ENCODE measurements around the gene RNF31.
"Not testable (repeated sequence)": the region's sequence is repeated elsewhere in the genome, so short reads cannot be mapped to it uniquely, and the experiment has no call there.

Gene RNF31

DNA sequence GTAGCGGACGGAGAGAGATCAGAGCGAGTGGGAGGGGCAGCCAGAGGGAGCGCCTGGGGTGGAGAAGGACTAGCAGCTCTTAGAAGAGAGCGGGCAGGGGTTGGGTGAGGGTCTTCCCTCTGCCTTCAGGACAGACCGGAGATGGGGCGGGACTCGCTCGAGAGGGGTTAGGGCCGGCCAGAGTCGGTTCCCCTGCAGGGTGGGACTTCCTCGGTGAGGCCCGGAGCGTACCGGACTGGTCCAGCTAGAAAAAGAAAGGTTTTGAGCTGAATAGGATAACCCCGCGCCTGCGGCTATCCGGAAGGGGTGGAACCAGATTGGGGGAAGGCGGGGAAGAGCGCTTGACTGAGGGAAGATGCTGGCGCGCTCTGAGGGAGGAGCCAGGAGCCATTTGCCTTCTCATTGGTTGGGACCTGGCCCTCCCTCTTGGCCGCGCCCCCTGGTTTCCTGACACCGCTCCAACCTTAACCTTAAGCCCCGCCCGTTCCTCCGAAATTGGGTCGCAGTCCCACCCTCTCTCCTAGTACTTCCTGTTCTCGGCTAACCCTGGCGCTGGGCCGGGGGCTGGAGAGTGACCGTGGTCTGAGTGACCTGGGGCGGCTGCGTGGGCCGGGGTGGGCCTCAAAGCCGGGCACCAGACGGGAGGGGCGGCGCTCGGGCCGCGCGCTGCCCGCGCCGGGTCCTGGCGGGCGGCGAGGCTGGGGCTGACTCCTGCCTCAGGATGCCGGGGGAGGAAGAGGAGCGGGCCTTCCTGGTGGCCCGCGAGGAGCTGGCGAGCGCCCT lies at the start of gene RNF31:
Gene RNF31, plus strand, starts transcription at position 521 of the 783 bp plus-strand sequence. Its CDS starts 201 bp downstream, at position 722.
- DNase-seq, result peak; percentile 99

GRCh38 chr14:24098229-24098926 lies 48.9 kb upstream of the RNF31 start:
- no peak for DNase-seq

GRCh38 chr14:24098927-24099813 lies 48.1 kb upstream of the RNF31 start:
- DNase-seq, result no peak

GRCh38 chr14:24100197-24100981 lies 46.9 kb upstream of the RNF31 start:
- DNase-seq, result no peak

DNA sequence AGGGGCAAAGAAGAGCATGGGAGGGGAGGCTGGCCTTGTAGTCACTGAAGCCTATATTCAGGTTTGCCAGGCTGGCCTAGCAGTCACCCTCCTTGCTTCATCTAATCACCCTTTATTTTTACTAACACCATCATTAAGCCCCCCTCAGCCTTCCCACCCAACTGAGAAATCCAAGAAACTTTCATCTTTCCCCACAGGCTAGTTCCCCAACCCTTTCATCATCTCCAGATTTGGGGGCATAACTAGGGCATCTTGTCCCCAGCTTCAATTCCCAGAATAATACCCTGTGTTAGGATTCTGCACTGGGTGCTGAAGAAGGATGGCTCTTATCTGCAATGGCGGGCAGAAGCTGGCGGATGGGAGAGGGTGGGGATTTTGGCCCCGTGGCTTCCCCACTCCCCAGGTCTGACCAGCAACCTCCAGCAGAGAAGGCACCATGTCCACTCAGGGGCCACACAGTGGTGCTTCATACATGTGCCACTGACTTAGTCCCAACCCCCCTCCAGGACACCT lies 46.3 kb upstream of the RNF31 start:
- no peak for DNase-seq

DNA sequence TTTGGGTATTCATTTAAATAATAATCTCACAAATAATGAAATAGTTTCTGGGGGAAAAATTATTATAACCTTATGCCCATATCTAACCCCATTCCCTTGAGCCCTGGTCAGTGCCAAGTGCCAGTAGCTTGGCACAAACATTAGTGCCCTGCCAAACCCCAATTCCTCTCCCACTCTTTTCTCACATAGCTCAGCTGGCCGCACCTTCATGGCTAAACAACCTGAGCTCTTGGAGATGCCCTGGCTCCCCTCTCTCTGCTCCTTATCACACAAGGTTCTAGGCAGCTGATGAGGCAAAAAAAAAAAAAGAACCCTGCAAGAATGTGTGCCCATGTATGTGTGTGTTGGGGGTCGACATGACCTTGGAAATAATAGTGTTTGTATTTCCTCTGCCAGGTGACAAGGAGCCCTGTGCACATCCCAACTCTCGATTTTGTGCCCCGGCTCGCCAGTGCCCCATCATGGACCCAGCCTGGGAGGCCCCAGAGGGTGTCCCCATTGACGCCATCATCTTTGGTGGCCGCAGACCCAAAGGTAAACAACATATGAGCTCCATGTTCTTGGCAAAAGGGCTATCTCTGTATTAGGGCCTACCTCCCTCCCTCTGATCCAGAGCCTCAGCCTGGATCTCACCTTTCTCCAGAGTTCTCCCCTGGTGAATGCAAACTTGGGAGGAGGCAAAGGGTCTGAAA lies 44.8 kb upstream of the RNF31 start:
- no peak for DNase-seq

DNA sequence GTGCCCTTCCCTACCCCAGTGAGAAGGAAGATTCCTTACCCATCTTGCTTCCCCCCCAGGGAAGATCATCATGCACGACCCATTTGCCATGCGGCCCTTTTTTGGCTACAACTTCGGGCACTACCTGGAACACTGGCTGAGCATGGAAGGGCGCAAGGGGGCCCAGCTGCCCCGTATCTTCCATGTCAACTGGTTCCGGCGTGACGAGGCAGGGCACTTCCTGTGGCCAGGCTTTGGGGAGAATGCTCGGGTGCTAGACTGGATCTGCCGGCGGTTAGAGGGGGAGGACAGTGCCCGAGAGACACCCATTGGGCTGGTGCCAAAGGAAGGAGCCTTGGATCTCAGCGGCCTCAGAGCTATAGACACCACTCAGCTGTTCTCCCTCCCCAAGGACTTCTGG lies 43.8 kb upstream of the RNF31 start:
- DNase-seq, result no peak

DNA sequence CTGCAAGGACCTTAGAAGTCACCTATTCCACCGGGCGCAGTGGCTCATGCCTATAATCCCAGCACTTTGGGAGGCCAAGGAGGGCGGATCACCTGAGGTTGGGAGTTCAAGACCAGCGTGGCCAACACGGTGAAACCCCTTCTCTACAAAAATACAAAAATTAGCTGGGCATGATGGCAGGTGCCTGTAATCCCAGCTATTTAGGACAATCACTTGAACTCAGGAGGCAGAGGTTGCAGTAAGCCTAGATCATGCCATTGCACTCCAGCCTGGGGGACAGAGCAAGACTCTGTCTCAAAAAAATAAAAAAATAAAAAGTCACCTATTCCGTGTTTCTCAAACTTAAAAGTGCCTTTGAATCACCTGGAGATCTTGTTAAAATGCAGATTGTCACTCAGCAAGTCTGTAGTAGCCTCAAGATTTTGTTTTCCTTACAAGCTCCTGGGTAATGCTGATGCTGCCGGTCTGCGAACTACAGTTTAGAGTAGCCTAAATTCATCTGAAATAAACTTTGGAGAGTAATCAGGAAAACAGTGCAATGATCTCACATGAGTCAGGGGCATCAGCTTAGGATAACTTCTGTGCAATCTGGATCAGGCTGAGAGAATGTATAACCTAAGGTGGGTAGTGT lies 41.6 kb upstream of the RNF31 start:
- not testable (repeated sequence) for DNase-seq

DNA sequence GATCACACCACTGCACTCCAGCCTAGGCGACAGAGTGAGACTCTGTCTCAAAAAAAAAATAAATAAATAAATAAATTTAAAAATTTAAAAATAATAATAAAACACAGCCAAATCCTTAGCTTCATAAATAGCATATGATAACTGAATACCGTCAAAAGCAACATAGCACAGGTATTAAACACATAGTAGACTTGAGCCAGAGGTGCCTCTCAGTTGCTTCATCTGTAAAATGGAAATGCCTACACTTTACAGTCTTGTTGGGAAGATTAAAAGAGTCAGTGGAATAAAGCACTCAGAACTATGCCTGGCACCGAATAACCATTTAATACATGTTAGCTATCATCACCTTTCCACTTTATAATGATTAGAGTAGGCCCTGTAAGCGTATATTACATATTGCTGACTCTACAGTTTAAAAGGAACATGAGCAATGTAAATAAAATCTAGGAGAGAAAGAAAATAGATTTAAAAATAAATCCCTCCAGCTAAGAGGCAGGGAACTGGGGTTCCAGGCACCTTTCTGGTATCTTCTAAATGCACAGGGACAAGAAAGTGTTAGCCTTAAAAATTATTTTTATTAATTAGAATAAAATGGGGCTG lies 40.5 kb upstream of the RNF31 start:
- no peak for DNase-seq

DNA sequence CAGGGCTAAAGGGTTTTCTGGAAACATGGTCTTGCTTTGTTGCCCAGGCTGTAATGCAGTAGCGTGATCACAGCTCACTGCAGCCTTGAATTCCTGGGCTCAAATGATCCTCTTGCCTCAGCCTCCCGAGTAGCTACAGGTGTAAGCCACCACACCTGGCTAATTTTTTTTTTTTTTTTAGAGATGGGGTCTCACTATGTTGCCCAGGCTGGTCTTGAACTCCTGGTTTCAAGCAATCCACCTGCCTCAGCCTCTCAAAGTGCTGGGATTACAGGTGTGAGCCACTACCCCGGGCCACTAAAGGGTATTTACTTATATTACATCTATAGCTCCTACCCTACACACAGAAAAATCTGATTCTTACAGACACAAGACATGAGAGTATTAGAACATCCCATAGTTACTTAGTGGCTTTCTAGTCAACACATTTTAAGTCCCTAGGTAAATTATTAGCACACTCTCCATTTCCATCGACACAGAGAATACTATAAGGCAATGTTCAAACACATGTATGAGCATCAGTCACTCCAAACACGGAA lies 38.9 kb upstream of the RNF31 start:
- no peak for DNase-seq

GRCh38 chr14:24110060-24110459 lies 37.2 kb upstream of the RNF31 start:
- no peak for DNase-seq

- no peak for DNase-seq
Observed at GRCh38 chr14:24110523-24110922, 36.8 kb upstream of the RNF31 start.

DNA sequence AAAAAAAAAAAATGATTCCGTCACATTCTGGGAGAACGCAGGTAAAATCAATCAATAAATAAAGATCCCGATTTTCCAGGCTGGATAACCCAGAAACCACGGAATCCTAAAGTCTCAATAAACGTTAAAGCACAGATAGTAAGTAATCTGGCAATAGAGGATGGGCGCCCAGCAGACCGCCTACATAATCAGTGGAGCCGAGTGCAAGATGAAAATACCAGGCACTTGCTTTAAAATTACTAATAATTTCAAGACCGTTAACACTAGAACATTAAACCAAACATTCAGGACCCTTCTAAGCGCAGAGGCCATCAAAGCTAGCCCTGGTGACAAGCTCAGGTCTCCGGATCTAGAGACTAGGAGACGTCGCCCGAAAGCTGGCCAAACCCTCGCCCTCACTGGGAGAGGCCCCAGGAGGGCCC lies 33.9 kb upstream of the RNF31 start:
- no peak for DNase-seq

- peak; percentile 81 for DNase-seq
Observed at GRCh38 chr14:24113801-24114531, 33.3 kb upstream of the RNF31 start.

DNA sequence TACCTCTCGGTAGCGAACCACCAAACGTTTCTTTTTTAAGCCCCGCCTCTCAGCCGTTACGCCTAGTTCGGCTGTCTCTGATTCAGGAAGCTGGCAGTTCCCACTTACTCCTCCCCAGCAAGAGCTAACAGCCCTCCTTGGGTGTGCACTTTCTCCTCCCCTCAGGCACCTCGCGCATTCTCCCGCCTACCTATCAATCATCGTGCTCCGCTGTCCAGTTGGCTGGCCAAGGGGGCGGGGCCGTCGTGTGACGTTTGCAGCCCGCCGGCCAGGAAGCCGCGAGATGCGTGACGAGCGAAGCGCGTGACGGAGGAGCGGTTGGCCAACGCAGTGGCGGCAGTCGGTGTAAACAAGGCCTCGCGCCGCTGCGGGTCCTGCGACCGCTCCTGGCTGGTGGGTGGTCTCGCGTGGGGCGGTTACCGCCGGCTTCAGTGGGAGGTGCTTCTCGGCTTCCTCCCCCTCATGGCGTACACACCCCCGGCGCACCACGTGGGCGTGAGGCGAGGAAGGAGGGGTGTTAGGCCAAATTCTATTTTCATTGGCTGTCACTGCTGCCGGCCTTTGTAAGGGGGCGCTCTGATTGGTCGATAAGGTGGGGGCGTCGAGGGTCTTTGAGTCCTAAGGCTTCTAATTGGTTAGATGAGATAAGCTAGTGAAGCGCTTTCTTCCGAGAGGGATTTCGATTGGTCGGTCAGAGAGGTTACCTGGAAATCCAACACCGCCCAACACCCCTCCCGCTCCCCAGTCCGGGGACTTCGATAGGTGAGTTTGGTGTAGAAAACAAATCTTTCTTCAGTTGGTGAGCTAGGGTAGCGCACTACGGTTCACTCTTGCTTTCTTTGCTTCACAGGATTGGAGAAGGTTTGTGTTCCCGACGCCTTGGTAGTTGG lies 32.5 kb upstream of the RNF31 start, which contains the start of the genes DCAF11 and NRL:
Gene DCAF11, plus strand, starts transcription at position 246 of the 890 bp plus-strand sequence. CDS start 818 bp downstream, outside the sequence.
Gene NRL, minus strand, starts transcription at position 418 of the 890 bp plus-strand sequence. CDS start 32,101 bp downstream, outside the sequence.
- DNase-seq, result peak; percentile 99

- DNase-seq, result no peak
Observed at GRCh38 chr14:24115422-24116127, 31.7 kb upstream of the RNF31 start.

- no peak for DNase-seq
Observed at GRCh38 chr14:24116128-24116814, 31.0 kb upstream of the RNF31 start.

Data from NCI-H1105 (cell line).